ENCODE measurements around the gene CAB39.

Gene CAB39

GRCh38 chr2:230761704-230762103 lies 49.1 kb downstream of the CAB39 start:
- TF ChIP-seq CTCF (IDR thresholded peaks at IDR 0.05; ENCODE audit: borderline replicate concordance, control extremely low read depth, extremely low read depth, insufficient read depth, missing control alignments), result no peak
- in situ Hi-C loops (cut with MboI; ENCODE audit: low sequenced_read_pairs, unreplicated experiment), result no loop called here
- no peak for DNase-seq (ENCODE audit: low spot score)

GRCh38 chr2:230762317-230762896 lies 49.8 kb downstream of the CAB39 start:
- TF ChIP-seq CTCF (IDR thresholded peaks at IDR 0.05; ENCODE audit: borderline replicate concordance, control extremely low read depth, extremely low read depth, insufficient read depth, missing control alignments), result no peak
- DNase-seq (ENCODE audit: low spot score), result no peak
- in situ Hi-C loops (cut with MboI; ENCODE audit: low sequenced_read_pairs, unreplicated experiment), result no loop called here

GRCh38 chr2:230764346-230764745 lies 51.7 kb downstream of the CAB39 start:
- DNase-seq (ENCODE audit: low spot score), result no peak
- in situ Hi-C loops (cut with MboI; ENCODE audit: low sequenced_read_pairs, unreplicated experiment), result no loop called here
- TF ChIP-seq CTCF (IDR thresholded peaks at IDR 0.05; ENCODE audit: borderline replicate concordance, control extremely low read depth, extremely low read depth, insufficient read depth, missing control alignments), result no peak

GRCh38 chr2:230765611-230766300 lies 53.1 kb downstream of the CAB39 start:
- DNase-seq (ENCODE audit: low spot score), result no peak
- in situ Hi-C loops (cut with MboI; ENCODE audit: low sequenced_read_pairs, unreplicated experiment), result no loop called here
- no peak for TF ChIP-seq CTCF (IDR thresholded peaks at IDR 0.05; ENCODE audit: borderline replicate concordance, control extremely low read depth, extremely low read depth, insufficient read depth, missing control alignments)

GRCh38 chr2:230767862-230768388 lies 55.3 kb downstream of the CAB39 start:
- no peak for TF ChIP-seq CTCF (IDR thresholded peaks at IDR 0.05; ENCODE audit: borderline replicate concordance, control extremely low read depth, extremely low read depth, insufficient read depth, missing control alignments)
- in situ Hi-C loops (cut with MboI; ENCODE audit: low sequenced_read_pairs, unreplicated experiment), result no loop called here
- DNase-seq (ENCODE audit: low spot score), result no peak

- no peak for DNase-seq (ENCODE audit: low spot score)
- no peak for TF ChIP-seq CTCF (IDR thresholded peaks at IDR 0.05; ENCODE audit: borderline replicate concordance, control extremely low read depth, extremely low read depth, insufficient read depth, missing control alignments)
- in situ Hi-C loops (cut with MboI; ENCODE audit: low sequenced_read_pairs, unreplicated experiment), result no loop called here
Measured at GRCh38 chr2:230770804-230771203, 58.2 kb downstream of the CAB39 start.
